K562 (cell line): ENCODE measurements around the gene PCNX3. TPM values are rescaled to one million over a fixed set of nuclear protein-coding genes. Genes with fewer than 3 reads are reported as not detected.

ENCODE experiments used
- ATAC-seq: fragments of 200-7000 bp; cut with Tn5 transposase; 3 replicates; pipeline ENCODE4 v1.9.1; 2020; ENCODE audit warnings: moderate library complexity
- BruUV-seq: library from RNA; stranded (reverse); fragments of 400-500 nt; replicated peaks from 2 replicates; lab custom pipeline; 2021; lab: Mats Ljungman, UMichigan
- CTCF ChIA-PET: fragments of 300-600 bp; formaldehyde crosslinking; extraction: SDS; loops from one replicate; lab custom pipeline; 2021; ENCODE audit warnings: low intra/inter-chr PET ratio; lab: Yijun Ruan, JAX
- POLR2A ChIA-PET: fragments of 300-600, 350-650 bp; sonication (Branson Sonifier 250); formaldehyde crosslinking; extraction: SDS; loops from one replicate; lab custom pipeline; 2021; ENCODE audit warnings: antibody characterized with exemption, inconsistent platforms; lab: Yijun Ruan, JAX
- DNase-seq, 4 experiments: peaks; one replicate each; pipeline versions ENCODE4 v3.0.0 to v3.0.0-alpha.2; 2011 to 2018; ENCODE audit warnings: low spot score in 3 of 4, mixed read lengths in 3 of 4; ENCODE audit errors: extremely low read depth in 1 of 4
- FAIRE-seq: peaks from 2 replicates; lab custom pipeline; 2011; peaks lifted over from hg19 to GRCh38; lab: Jason Lieb, UNC
- H2AFZ ChIP-seq: 2 replicates; pipeline ENCODE4 v1.6.0; 2011; ENCODE audit warnings: low read depth, low read length, control low read depth, inconsistent platforms
- H3K27ac ChIP-seq: fragments of 200-600 bp; 3 replicates; pipeline ENCODE4 v1.8.0; 2011; ENCODE audit warnings: low read depth, mild to moderate bottlenecking, control low read depth, inconsistent platforms, low read length, moderate library complexity, mixed read lengths; ENCODE audit errors: extremely low read depth
- H3K27me3 ChIP-seq, 2 experiments: fragments of 300-600 bp in 1 of 2; 2 replicates in 1 of 2; 3 replicates in 1 of 2; pipeline versions ENCODE4 v1.6.0 to v1.8.0; 2011; ENCODE audit warnings: inconsistent platforms in 2 of 2, low read length in 2 of 2, mild to moderate bottlenecking in 1 of 2, mixed read lengths in 1 of 2, moderate library complexity in 1 of 2; ENCODE audit not compliant: control insufficient read depth in 2 of 2, insufficient read depth in 2 of 2
- H3K36me3 ChIP-seq: fragments of 300-600 bp; 3 replicates; pipeline ENCODE4 v1.8.0; 2011; ENCODE audit warnings: mild to moderate bottlenecking, low read length, inconsistent platforms; ENCODE audit not compliant: control insufficient read depth, insufficient read depth
- H3K4me1 ChIP-seq, 2 experiments: fragments of 200-600 bp in 1 of 2; replicated peaks in 1 of 2; 2 replicates in 1 of 2; 3 replicates in 1 of 2; pipeline versions ENCODE4 v1.5.1 to v1.8.0; 2011; ENCODE audit warnings: inconsistent platforms in 2 of 2, low read length in 2 of 2, mild to moderate bottlenecking in 1 of 2, mixed read lengths in 1 of 2, moderate library complexity in 1 of 2; ENCODE audit not compliant: control insufficient read depth in 2 of 2, insufficient read depth in 2 of 2
- H3K4me2 ChIP-seq: 2 replicates; pipeline ENCODE4 v1.6.1; 2011; ENCODE audit warnings: low read length, control low read depth, inconsistent platforms, mixed read lengths; ENCODE audit not compliant: insufficient read depth
- H3K4me3 ChIP-seq: fragments of 200-600 bp; sonication (generic), shearing (Covaris generic); 2 replicates; pipeline ENCODE4 v1.5.1; 2016; ENCODE audit warnings: control low read depth, inconsistent platforms
- H3K79me2 ChIP-seq: fragments of 200-600 bp; 3 replicates; pipeline ENCODE4 v1.8.0; 2011; ENCODE audit warnings: low read length, inconsistent platforms; ENCODE audit not compliant: control insufficient read depth, insufficient read depth
- H3K9ac ChIP-seq, 2 experiments: 2 replicates each; pipeline versions ENCODE4 v1.6.0 to v1.6.1; 2011; ENCODE audit warnings: low read depth in 2 of 2, low read length in 2 of 2, control low read depth in 1 of 2, inconsistent platforms in 1 of 2, mild to moderate bottlenecking in 1 of 2, mixed read lengths in 1 of 2; ENCODE audit not compliant: insufficient read depth in 1 of 2
- H3K9me1 ChIP-seq: one replicate; pipeline ENCODE4 v1.6.0; 2011; ENCODE audit warnings: inconsistent platforms, mild to moderate bottlenecking, low read length, moderate library complexity; ENCODE audit not compliant: control insufficient read depth, insufficient read depth
- H3K9me3 ChIP-seq: replicated peaks from 2 replicates; pipeline ENCODE4 v1.5.1; 2011; ENCODE audit warnings: low read depth, low read length, inconsistent platforms; ENCODE audit not compliant: control insufficient read depth, insufficient read depth
- H4K20me1 ChIP-seq: replicated peaks from 2 replicates; pipeline ENCODE4 v1.6.1; 2011; ENCODE audit warnings: low read length, inconsistent platforms, mixed read lengths; ENCODE audit not compliant: control insufficient read depth, insufficient read depth
- DACH1 ChIP-seq: fragments of 450-650 bp; IDR thresholded peaks from 2 replicates; pipeline ENCODE4 v1.6.1; 2018; ENCODE audit not compliant: partially characterized antibody
- ILK ChIP-seq: fragments of 450-650 bp; IDR thresholded peaks from 2 replicates; pipeline ENCODE4 v1.6.1; 2016; ENCODE audit warnings: missing genetic modification characterization, low read depth, mild to moderate bottlenecking, missing compliant biosample characterization, moderate library complexity, borderline replicate concordance
- JUND ChIP-seq, 2 experiments: IDR thresholded peaks; 2 replicates in 1 of 2; 3 replicates in 1 of 2; pipeline ENCODE4 v1.6.1; 2011; ENCODE audit warnings: borderline replicate concordance in 2 of 2, low read depth in 2 of 2, low read length in 2 of 2, improper control_type of control experiment in 1 of 2, missing biosample characterization in 1 of 2, missing genetic modification characterization in 1 of 2, missing genetic modification reagents in 1 of 2
- NEUROD1 ChIP-seq: fragments of 150-350 bp; IDR thresholded peaks from 2 replicates; pipeline ENCODE4 v1.6.1; 2014; ENCODE audit warnings: borderline replicate concordance, low read length, low read depth; ENCODE audit not compliant: partially characterized antibody
- PHTF2 ChIP-seq: fragments of 250-450 bp; sonication (Bioruptor Pico); IDR thresholded peaks from 2 replicates; pipeline ENCODE4 v1.5.0; 2021; ENCODE audit warnings: mild to moderate bottlenecking
- SIRT6 ChIP-seq: IDR thresholded peaks from one replicate; pipeline ENCODE4 v1.6.1; 2012; ENCODE audit warnings: low read depth, mild to moderate bottlenecking, control low read depth, inconsistent platforms, low read length, moderate library complexity
- TAF7 ChIP-seq: fragments of 450-650 bp; IDR thresholded peaks from 2 replicates; pipeline ENCODE4 v1.6.1; 2016; ENCODE audit warnings: missing genetic modification characterization, missing compliant biosample characterization
- TBL1XR1 ChIP-seq, 2 experiments: IDR thresholded peaks; 2 replicates each; pipeline ENCODE4 v1.6.1; 2012; ENCODE audit warnings: improper control_type of control experiment in 2 of 2, low read length in 2 of 2, mild to moderate bottlenecking in 1 of 2
- TGIF2 ChIP-seq: sonication (generic); formaldehyde crosslinking; IDR thresholded peaks from 2 replicates; pipeline ENCODE4 v1.8.1; 2022; ENCODE audit warnings: mild to moderate bottlenecking, missing genetic modification reagents, moderate library complexity
- WGBS: fragments of 100-300 bp; shearing (Covaris generic); methylation state at CpG from one replicate; pipeline ENCODE4 v1.1.6; 2016; ENCODE audit warnings: low coverage, mixed read lengths; ENCODE audit not compliant: insufficient coverage; ENCODE audit errors: missing lambda C conversion rate; 5-methylcytosine and 5-hydroxymethylcytosine counted together
- in situ Hi-C: fragments of 300-500 bp; cut with MboI; formaldehyde crosslinking; loops from 4 replicates; pipeline ENCODE4 v1.15.0; 2018; ENCODE audit warnings: inconsistent platforms, mixed read lengths
- intact Hi-C: fragments of 100-400 bp; cut with micrococcal nuclease; formaldehyde crosslinking; loops from 2 replicates; pipeline ENCODE4 v1.14.2; 2022
- polyA plus RNA-seq, 8 experiments: library from polyadenylated mRNA; depleted of rRNA in 4 of 8; stranded (reverse) in 5 of 8; unstranded in 3 of 8; fragments of >200 nt; fragmentation: Nextera tagmentation in 2 of 8; fragmentation: Illumina TruSeq in 1 of 8; extraction: Ambion mirVana in 2 of 8; extraction: Trizol in 1 of 8; gene quantifications; 2 replicates each; pipeline versions ENCODE4 v1.2.1 to v1.2.3, GENCODE V29; 2011 to 2014; ENCODE audit warnings: inconsistent platforms in 1 of 8, missing spikeins in 1 of 8
- total RNA-seq, 7 experiments: library from RNA; depleted of rRNA in 6 of 7; stranded (reverse); fragments of >200 nt in 6 of 7; fragmentation: Illumina TruSeq in 2 of 7; extraction: Trizol in 2 of 7; gene quantifications; 2 replicates each; pipeline versions ENCODE4 v1.2.1 to v1.2.3, GENCODE V29; 2011 to 2021; ENCODE audit warnings: low replicate concordance in 1 of 7
- TF ChIP-seq, protein P1 (sequence below): conservative IDR thresholded peaks from 2 replicates; pipeline ENCODE4 v1.6.1; 2011; ENCODE audit warnings: low read depth, mild to moderate bottlenecking, low read length; ENCODE audit not compliant: control insufficient read depth
- TF ChIP-seq, protein P2 (sequence below): fragments of 450-650 bp; formaldehyde crosslinking; IDR thresholded peaks from 2 replicates; pipeline ENCODE4 v1.4.0; 2020; ENCODE audit warnings: mild to moderate bottlenecking, moderate library complexity
- TF ChIP-seq, protein P3 (sequence below): sonication (generic); formaldehyde crosslinking; IDR thresholded peaks from 2 replicates; pipeline ENCODE4 v1.8.0; 2022; ENCODE audit warnings: missing genetic modification reagents, mild to moderate bottlenecking, borderline replicate concordance

Gene PCNX3
- total and polyA plus RNA-seq, 9 of the 15 experiments (the other 6 are each of a cell fraction or from before 2014, with no cell fraction given), result 0.11 to 47.8 (median 12.8) TPM

DNA sequence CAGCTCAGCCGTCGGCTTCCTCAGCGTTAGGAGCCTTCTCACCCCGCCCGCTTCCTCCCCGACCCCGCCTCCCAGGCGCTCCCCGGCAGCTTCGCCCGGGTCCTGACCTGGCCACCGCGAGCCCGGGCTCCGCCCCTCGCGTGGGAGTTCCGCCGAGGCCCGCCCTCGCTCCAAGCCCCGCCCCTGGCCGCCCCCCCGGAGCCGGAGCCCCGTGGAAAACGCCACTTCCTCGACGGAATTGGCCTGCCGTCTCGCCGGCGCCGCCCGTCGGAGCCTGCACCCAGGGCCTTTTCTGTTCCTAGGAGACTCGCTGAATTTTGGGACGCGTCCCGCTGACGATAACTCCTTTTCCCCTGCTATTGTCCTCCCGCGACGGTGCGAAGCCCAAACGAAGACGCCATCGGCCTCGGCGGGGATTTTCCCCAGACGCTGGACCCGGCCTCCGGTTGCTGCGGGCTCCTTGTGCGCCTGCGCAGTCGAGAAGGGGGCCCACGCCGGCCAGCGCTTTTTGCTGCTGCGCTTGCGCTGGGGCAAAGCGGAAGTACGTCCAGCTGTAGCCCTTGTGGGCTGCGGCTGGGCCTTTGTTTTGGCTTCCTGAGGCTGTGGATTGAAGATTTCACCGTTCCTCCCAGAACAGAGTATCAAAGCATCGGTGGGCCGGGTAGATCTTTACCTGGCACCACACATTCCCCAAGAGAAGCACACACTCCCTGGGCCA is 37.1 kb downstream of the PCNX3 start (continued):
- TF ChIP-seq, protein P1, sequence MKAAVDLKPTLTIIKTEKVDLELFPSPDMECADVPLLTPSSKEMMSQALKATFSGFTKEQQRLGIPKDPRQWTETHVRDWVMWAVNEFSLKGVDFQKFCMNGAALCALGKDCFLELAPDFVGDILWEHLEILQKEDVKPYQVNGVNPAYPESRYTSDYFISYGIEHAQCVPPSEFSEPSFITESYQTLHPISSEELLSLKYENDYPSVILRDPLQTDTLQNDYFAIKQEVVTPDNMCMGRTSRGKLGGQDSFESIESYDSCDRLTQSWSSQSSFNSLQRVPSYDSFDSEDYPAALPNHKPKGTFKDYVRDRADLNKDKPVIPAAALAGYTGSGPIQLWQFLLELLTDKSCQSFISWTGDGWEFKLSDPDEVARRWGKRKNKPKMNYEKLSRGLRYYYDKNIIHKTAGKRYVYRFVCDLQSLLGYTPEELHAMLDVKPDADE, result 0 out of 2 replicates have a peak, but pooled peaks have one; percentile 4
- TF ChIP-seq JUND (IDR thresholded peaks at IDR 0.05; ENCODE audit: borderline replicate concordance, low read depth, low read length) (peak; percentile 9; the same call in 1 of the 2 replicates), JUND (tag; IDR thresholded peaks at IDR 0.05; ENCODE audit: borderline replicate concordance, low read depth, low read length) (no peak)

DNA sequence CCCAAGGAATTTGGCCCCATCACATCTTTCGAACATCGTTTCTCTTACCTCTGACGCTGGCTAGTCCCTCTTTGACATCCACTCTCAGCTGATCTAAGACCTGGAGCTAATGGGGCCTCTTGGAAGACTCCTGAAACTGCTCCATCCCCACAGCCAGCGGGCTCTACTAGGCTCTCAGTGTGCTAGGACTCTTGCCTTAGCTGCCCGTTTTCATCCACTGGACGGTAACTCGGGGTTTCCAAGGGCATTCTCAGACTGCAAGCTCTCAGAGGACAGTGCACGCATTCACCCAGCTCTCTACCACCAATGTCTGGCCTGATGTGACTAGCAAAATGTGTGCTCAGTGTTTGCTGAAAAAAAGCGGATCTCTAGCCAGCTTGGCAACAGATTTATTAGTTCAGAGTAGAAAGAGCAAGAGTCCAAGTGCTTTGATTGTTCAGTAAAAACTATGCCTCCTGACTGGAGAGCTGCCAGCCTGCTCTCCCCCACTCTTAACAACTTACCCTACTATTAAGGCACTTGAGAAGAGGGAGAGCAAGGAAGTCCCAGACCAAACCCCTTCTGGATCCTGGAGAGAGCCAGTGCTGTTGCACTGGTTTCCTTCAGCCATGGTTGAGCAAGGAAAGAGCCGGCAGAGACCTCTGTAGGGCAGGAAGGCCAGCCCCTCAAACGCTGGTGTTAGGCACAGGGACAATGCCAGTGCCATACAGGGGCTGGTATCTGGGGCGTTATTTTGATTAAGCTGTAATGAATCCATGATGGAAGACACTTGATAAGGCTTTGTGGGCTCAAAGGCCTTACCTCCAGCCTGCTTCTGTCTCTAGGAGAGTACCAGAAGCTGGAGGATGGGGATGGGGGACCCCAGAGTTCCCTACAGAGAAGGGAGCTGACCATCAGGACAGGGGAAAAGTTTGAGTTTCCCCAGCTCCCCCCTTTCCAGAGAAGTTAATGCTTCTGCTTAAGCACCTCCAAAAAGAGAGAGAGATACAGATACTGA is 38.0 kb downstream of the PCNX3 start:
- Histone ChIP-seq H2AFZ (peak overlapping the region; percentile 94), H3K4me1 (peaks cover 29 to 55% of the 10 kb centered on the region in 2 experiments), H3K27me3 (no peaks in the 10 kb centered on the region), H3K4me2 (peak overlapping the region; percentile 83), H3K9me3 (no peaks in the 10 kb centered on the region), H3K27ac (peak overlapping the region; percentile 92), H3K36me3 (peaks cover 82% of the 10 kb centered on the region; the same call in 2 of the 3 replicates), H3K79me2 (no peaks in the 10 kb centered on the region), H3K9me1 (no peaks in the 10 kb centered on the region), H3K9ac (peak overlapping the region; percentile 74 to 95; a peak in 3 of 4 replicates), H4K20me1 (0 out of 2 replicates have a peak, but pooled peaks cover 8% of the 10 kb centered on the region), H3K4me3 (peak overlapping the region; percentile 46)
- DNase-seq, result no peak
- in situ Hi-C loops (no loop called here), intact Hi-C loops (loop anchor here (2.0 kb wide), 1 partner anchor 15 kb away; the partner anchor contains the start of gene SIPA1)
- FAIRE-seq, result no peak
- ChIA-PET CTCF (no interaction called here), POLR2A (interaction anchor here (0.6 to 5.0 kb wide), 22 partner anchors 9 to 1137 kb away, joined by 3 to 56 read pairs (median 3); partner anchors contain the start of genes NEAT1, RELA, SIPA1 and ZNRD2)
- 45% methylated on average over 12 of the region's 12 CpGs for WGBS
- ATAC-seq, result peak; percentile 6; the same call in 2 of the 3 replicates
- TSS peak; percentile 46 for BruUV-seq
- TF ChIP-seq SIRT6, result peak; percentile 58
- TF ChIP-seq, protein P2, sequence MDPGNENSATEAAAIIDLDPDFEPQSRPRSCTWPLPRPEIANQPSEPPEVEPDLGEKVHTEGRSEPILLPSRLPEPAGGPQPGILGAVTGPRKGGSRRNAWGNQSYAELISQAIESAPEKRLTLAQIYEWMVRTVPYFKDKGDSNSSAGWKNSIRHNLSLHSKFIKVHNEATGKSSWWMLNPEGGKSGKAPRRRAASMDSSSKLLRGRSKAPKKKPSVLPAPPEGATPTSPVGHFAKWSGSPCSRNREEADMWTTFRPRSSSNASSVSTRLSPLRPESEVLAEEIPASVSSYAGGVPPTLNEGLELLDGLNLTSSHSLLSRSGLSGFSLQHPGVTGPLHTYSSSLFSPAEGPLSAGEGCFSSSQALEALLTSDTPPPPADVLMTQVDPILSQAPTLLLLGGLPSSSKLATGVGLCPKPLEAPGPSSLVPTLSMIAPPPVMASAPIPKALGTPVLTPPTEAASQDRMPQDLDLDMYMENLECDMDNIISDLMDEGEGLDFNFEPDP (CRISPR knock-in tag), result no peak
- TF ChIP-seq NEUROD1, result no peak
- TF ChIP-seq, protein P3, sequence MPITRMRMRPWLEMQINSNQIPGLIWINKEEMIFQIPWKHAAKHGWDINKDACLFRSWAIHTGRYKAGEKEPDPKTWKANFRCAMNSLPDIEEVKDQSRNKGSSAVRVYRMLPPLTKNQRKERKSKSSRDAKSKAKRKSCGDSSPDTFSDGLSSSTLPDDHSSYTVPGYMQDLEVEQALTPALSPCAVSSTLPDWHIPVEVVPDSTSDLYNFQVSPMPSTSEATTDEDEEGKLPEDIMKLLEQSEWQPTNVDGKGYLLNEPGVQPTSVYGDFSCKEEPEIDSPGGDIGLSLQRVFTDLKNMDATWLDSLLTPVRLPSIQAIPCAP (CRISPR knock-in tag), result no peak
- no peak for TF ChIP-seq PHTF2 (CRISPR knock-in tag)
- no peak for TF ChIP-seq TAF7 (tag)
- peak; percentile 5 for TF ChIP-seq DACH1
- 0 out of 4 replicates have a peak, but pooled peaks of 1 of the 2 experiments have one; percentile 28 for TF ChIP-seq TBL1XR1 (IDR thresholded peaks at IDR 0.05; ENCODE audit: low read length in 2 of 2)
- no peak for TF ChIP-seq ILK
- TF ChIP-seq TGIF2 (CRISPR knock-in tag), result 0 out of 2 replicates have a peak, but pooled peaks have one; percentile 22
